Mesendoderm (in vitro differentiated cells): ENCODE data around the gene CABLES2.
A peak's percentile ranks its signal among the peaks of the same experiment; 100 is the strongest.

Source experiments
- DNase-seq: peaks from one replicate; pipeline ENCODE4 v3.0.0; 2013
- H2AK5ac ChIP-seq: 2 replicates; pipeline ENCODE4 v1.6.1; 2013; ENCODE audit warnings: low read length, inconsistent platforms
- H2BK120ac ChIP-seq: 2 replicates; pipeline ENCODE4 v1.6.1; 2013; ENCODE audit warnings: low read depth, mild to moderate bottlenecking, low read length, moderate library complexity, mixed read lengths
- H2BK15ac ChIP-seq: replicated peaks from 2 replicates; pipeline ENCODE4 v1.6.1; 2013; ENCODE audit warnings: low read depth, mild to moderate bottlenecking, moderate library complexity
- H2BK5ac ChIP-seq: 2 replicates; pipeline ENCODE4 v1.6.1; 2013; ENCODE audit warnings: low read length, inconsistent platforms
- H3K18ac ChIP-seq: 2 replicates; pipeline ENCODE4 v1.6.1; 2013; ENCODE audit warnings: mild to moderate bottlenecking, low read length, mixed read lengths
- H3K23ac ChIP-seq: one replicate; pipeline ENCODE4 v1.6.1; 2013; ENCODE audit warnings: low read length
- H3K27ac ChIP-seq: 2 replicates; pipeline ENCODE4 v1.5.1; 2013; ENCODE audit warnings: low read depth, mild to moderate bottlenecking, inconsistent platforms, low read length, moderate library complexity
- H3K27me3 ChIP-seq: 2 replicates; pipeline ENCODE4 v1.6.1; 2013; ENCODE audit warnings: low read length, control low read depth, mild to moderate bottlenecking, inconsistent platforms; ENCODE audit not compliant: insufficient read depth, poor library complexity
- H3K36me3 ChIP-seq: 2 replicates; pipeline ENCODE4 v1.6.1; 2013; ENCODE audit warnings: low read length, inconsistent platforms; ENCODE audit not compliant: control insufficient read depth, insufficient read depth
- H3K4ac ChIP-seq: one replicate; pipeline ENCODE4 v1.6.1; 2013; ENCODE audit warnings: low read depth, mild to moderate bottlenecking, low read length, moderate library complexity
- H3K4me1 ChIP-seq: 2 replicates; pipeline ENCODE4 v1.6.1; 2013; ENCODE audit warnings: low read depth, low read length, inconsistent platforms; ENCODE audit not compliant: control insufficient read depth
- H3K4me2 ChIP-seq: 2 replicates; pipeline ENCODE4 v1.6.1; 2013; ENCODE audit warnings: low read length
- H3K4me3 ChIP-seq: 2 replicates; pipeline ENCODE4 v1.5.1; 2013; ENCODE audit warnings: mild to moderate bottlenecking, low read length
- H3K56ac ChIP-seq: one replicate; pipeline ENCODE4 v1.6.1; 2013; ENCODE audit warnings: low read length
- H3K79me1 ChIP-seq: 2 replicates; pipeline ENCODE4 v1.6.1; 2013; ENCODE audit warnings: low read length, inconsistent platforms
- H3K79me2 ChIP-seq: 2 replicates; pipeline ENCODE4 v1.6.1; 2013; ENCODE audit warnings: mild to moderate bottlenecking, low read length; ENCODE audit not compliant: control insufficient read depth, insufficient read depth
- H3K9ac ChIP-seq: 2 replicates; pipeline ENCODE4 v1.6.1; 2013; ENCODE audit warnings: low read length, inconsistent platforms
- H4K5ac ChIP-seq: one replicate; pipeline ENCODE4 v1.6.1; 2013; ENCODE audit warnings: low read length
- H4K8ac ChIP-seq: one replicate; pipeline ENCODE4 v1.6.1; 2013; ENCODE audit warnings: low read depth, mild to moderate bottlenecking, control low read depth, low read length, moderate library complexity
- WGBS: extraction: QIAGEN DNeasy Blood & Tissue Kit; methylation state at CpG from one replicate; pipeline ENCODE4 v1.1.7; 2013; ENCODE audit warnings: low lambda C conversion rate, missing lambda C conversion rate; ENCODE audit not compliant: insufficient coverage; ENCODE audit errors: extremely low coverage; 5-methylcytosine and 5-hydroxymethylcytosine counted together

The CABLES2 gene

DNA sequence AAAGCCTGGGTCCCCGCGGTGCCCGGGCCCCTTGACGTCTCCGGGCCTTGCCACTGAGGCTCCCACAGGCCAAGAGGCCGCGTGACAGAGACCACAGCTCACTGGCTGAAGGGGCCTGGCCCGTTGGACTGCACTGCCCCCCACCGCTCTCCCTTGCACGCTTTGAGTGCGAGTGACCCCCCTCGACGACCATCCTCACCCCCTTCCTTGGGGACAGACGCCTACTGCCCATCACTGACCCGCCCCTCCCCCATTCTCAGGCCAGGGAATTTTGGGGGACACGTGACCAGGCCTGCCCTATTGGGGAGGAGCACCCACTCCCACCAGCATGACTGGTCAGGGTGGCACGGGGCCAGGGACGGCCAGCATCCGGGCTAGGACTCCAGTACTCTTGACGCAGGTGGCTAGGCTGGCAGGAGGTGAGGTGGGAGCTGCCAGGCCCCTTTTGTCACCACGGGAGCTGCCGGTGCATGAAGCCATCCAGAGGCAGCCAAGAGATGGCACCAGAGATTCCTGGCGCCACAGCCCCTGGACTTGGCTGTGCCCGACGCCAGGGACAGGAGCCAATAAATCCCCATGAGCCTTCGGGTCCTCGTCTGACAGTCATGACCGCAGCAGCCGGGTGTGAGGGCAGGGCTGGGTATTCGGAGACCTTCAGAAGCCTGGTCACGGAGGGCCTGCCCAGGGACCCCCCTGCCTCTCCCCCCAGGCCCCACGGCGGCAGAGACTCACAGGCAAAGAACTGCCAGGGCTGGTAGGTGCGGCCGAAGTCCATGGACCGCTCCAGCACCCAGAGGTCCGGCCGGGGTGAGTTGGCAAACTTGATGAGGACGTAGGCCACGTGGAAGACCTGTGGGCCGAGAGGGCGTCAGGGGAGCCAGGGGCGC lies 54.4 kb downstream of the CABLES2 start:
- H3K4me1 ChIP-seq: peaks cover 5% of the 10 kb centered on the region
- no peaks in the 10 kb centered on the region for H3K27me3 ChIP-seq
- no peak for DNase-seq
- no peak overlapping the region for H2BK5ac ChIP-seq
- no peak overlapping the region for H4K8ac ChIP-seq
- H3K9ac ChIP-seq: no peak overlapping the region
- no peak overlapping the region for H2AK5ac ChIP-seq
- no CpG with 5 or more reads among the region's 43 CpGs for WGBS
- no peak overlapping the region for H3K27ac ChIP-seq
- H3K4me2 ChIP-seq: no peak overlapping the region
- no peak overlapping the region for H2BK120ac ChIP-seq
- H4K5ac ChIP-seq: no peak overlapping the region
- peaks cover 22% of the 10 kb centered on the region for H3K79me2 ChIP-seq
- H3K79me1 ChIP-seq: peaks cover 2% of the 10 kb centered on the region
- H3K18ac ChIP-seq: no peak overlapping the region
- H2BK15ac ChIP-seq: no peak overlapping the region
- H3K23ac ChIP-seq: no peak overlapping the region
- H3K4me3 ChIP-seq: no peak overlapping the region
- H3K36me3 ChIP-seq: peaks cover 2% of the 10 kb centered on the region
- H3K56ac ChIP-seq: no peak overlapping the region
- H3K4ac ChIP-seq: no peak overlapping the region

DNA sequence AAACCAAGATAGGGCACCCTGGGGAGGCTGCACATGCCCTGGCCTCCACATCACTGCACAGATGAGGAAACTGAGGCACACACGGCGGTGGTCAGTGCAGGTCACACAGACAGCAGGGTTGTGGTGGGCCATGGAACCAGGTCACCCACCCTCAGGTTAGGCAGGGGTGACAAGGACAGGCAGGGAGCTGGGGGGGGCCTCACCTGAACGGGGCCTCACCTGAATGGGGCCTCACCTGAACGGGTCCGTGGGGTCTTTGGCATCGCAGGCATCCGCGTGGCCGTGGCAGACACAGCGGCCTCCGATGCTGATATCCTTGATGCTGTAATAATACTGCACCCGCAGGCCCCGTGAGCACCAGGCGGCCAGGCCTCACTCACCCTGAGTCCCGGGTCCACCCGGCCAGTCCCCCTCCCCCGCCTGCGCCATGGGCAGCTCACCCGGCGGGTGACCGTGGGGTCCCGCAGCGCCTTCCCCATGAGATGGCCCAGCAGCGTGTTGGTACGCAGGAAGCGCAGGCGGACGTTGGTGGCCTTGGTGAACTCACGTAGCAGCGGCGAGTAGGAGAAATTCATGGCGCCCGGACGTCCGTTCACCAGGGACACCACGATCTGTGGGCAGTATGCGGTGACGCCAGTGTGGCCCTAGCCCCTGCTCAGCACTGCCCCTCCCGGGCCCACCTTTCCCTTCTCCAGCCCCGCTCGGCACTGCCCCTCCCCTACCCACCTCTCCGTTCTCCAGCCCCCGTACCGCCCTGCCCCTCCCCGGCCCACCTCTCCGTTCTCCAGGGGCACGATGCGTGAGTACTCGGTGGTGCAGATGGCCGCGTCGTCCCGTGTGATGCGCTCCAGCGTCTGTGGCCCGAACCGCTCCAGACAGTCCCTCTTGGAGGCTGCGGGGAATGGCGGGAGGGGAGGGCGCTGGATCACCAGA lies 55.4 kb downstream of the CABLES2 start:
- WGBS: no CpG with 5 or more reads among the region's 60 CpGs
- Histone ChIP-seq H3K4me2 (no peak overlapping the region), H2BK5ac (no peak overlapping the region), H3K18ac (no peak overlapping the region), H2AK5ac (no peak overlapping the region), H3K4me1 (peaks cover 5% of the 10 kb centered on the region), H3K79me1 (peaks cover 2% of the 10 kb centered on the region), H3K23ac (no peak overlapping the region), H3K4me3 (no peak overlapping the region), H4K8ac (no peak overlapping the region), H3K27me3 (no peaks in the 10 kb centered on the region), H3K4ac (no peak overlapping the region), H3K56ac (no peak overlapping the region), H3K79me2 (peaks cover 14% of the 10 kb centered on the region), H2BK120ac (no peak overlapping the region), H3K27ac (no peak overlapping the region), H3K9ac (no peak overlapping the region), H3K36me3 (peaks cover 2% of the 10 kb centered on the region), H4K5ac (no peak overlapping the region), H2BK15ac (no peak overlapping the region)
- DNase-seq: no peak

DNA sequence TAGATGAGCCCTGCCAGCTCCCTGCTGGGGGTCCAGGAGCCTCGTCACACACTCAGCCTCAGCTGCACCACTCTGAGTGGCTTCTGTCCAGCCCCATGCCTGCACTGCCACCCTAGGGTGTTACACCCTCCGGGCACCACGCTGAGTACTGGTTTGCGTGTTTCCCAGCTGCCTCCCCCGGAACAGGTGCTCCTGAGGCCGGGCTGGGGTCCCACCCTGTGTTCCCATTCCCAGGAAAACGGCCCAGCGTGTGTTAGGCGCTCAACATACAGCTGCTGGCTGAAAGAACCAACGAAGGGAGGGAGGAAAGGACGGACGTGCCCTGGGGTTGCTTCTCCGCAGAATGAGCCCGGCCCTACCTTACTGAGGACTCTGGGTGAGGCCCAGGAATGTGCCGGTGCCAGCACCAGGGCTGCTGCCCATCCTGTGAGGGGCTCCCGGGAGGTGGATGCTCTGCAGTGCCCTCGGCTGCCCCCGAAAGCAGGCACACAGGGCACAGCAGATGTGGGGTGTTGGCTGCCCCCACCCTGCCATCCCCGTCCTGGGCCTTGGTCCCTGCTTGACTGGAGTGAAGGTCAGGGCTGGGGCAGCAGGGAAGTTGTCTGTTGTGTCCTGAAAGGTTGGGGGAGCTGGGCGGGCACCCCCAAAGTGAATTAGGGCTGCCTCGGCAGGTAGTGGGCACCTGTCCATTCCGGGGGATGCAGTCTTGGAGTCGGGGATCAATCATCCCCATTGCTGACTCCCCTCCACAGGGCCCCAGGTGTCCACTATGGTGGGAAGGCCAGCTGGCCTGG lies 56.3 kb downstream of the CABLES2 start:
- Histone ChIP-seq H2BK120ac (no peak overlapping the region), H3K79me2 (peaks cover 10% of the 10 kb centered on the region), H2BK5ac (no peak overlapping the region), H3K27me3 (no peaks in the 10 kb centered on the region), H3K56ac (no peak overlapping the region), H3K27ac (no peak overlapping the region), H3K9ac (no peak overlapping the region), H3K4ac (no peak overlapping the region), H2AK5ac (no peak overlapping the region), H3K4me2 (no peak overlapping the region), H3K23ac (no peak overlapping the region), H3K18ac (no peak overlapping the region), H3K36me3 (peaks cover 2% of the 10 kb centered on the region), H3K4me1 (peaks cover 3% of the 10 kb centered on the region), H4K5ac (no peak overlapping the region), H4K8ac (no peak overlapping the region), H3K4me3 (no peak overlapping the region), H3K79me1 (no peaks in the 10 kb centered on the region), H2BK15ac (no peak overlapping the region)
- no peak for DNase-seq
- WGBS: no CpG with 5 or more reads among the region's 23 CpGs

DNA sequence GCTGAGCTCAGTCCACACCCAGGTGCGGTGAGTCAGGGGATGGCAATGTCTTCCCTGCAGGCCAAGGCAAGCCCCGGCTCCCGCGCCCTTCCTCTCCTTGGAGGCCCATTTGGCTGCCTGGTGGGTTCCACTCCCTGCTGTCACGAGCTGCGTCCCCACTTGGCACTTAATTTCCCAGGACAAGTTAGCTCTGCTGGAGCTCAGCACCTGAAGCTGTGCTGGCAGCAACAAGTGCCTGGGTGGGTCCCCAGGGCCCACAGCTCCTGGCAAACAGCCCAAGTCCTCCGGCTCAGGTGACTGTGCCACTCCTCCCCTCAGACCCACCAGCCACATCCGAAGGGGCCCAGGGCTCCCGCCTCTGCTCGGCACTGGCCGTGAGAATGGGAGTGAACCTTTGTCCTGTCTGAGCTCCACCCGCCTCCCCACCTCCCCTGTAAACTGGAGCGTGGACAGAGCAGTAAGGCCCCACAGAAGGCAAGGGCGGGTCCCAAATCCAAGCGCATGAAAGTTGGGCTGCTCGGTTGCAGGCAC lies 56.9 kb downstream of the CABLES2 start:
- H3K23ac ChIP-seq: no peak overlapping the region
- no peak overlapping the region for H3K9ac ChIP-seq
- H4K8ac ChIP-seq: no peak overlapping the region
- no peak overlapping the region for H3K56ac ChIP-seq
- no peak overlapping the region for H3K4me3 ChIP-seq
- H3K4me2 ChIP-seq: no peak overlapping the region
- H3K18ac ChIP-seq: no peak overlapping the region
- no peak overlapping the region for H2AK5ac ChIP-seq
- H3K27me3 ChIP-seq: no peaks in the 10 kb centered on the region
- H3K36me3 ChIP-seq: peaks cover 2% of the 10 kb centered on the region
- peaks cover 2% of the 10 kb centered on the region for H3K4me1 ChIP-seq
- no peak overlapping the region for H3K4ac ChIP-seq
- H2BK15ac ChIP-seq: no peak overlapping the region
- H4K5ac ChIP-seq: no peak overlapping the region
- DNase-seq: peak; percentile 68
- no peak overlapping the region for H2BK5ac ChIP-seq
- H2BK120ac ChIP-seq: no peak overlapping the region
- no peak overlapping the region for H3K27ac ChIP-seq
- peaks cover 8% of the 10 kb centered on the region for H3K79me2 ChIP-seq
- no CpG with 5 or more reads among the region's 16 CpGs for WGBS
- no peaks in the 10 kb centered on the region for H3K79me1 ChIP-seq

DNA sequence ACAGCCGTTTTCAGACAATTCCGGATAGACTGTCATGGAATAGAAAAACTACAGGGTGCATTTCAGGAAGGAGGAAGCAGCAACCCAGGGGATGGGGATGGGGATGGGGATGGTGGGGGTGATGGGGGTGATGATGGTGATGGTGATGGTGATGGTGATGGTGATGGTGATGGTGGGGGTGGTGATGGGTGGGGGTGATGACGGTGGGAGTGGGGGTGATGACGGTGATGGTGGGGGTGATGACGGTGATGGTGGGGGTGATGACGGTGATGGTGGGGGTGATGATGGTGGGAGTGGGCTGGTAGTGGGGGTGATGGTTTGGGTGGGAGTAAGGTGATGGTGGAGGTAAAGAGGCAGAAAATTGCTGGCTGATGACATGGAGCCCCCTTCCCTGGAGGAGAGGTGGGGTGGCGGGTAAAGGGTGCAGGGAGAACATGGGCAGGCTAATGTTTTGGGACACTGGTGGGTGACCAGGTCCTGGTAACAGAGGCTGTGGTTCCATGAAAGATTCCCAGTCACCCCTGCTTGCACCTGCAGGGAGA lies 57.5 kb downstream of the CABLES2 start:
- no peak for DNase-seq

More for the DNA sequence above, 57.5 kb downstream of the CABLES2 start:
- no peak overlapping the region for H3K4me2 ChIP-seq
- H3K4ac ChIP-seq: no peak overlapping the region
- no peak overlapping the region for H4K5ac ChIP-seq
- H2AK5ac ChIP-seq: no peak overlapping the region
- no peak overlapping the region for H2BK120ac ChIP-seq
- no CpG with 5 or more reads among the region's 7 CpGs for WGBS
- H3K79me1 ChIP-seq: no peaks in the 10 kb centered on the region
- H3K56ac ChIP-seq: no peak overlapping the region
- no peak overlapping the region for H2BK5ac ChIP-seq
- H3K18ac ChIP-seq: no peak overlapping the region
- H3K4me3 ChIP-seq: no peak overlapping the region
- no peak overlapping the region for H2BK15ac ChIP-seq
- peaks cover 4% of the 10 kb centered on the region for H3K79me2 ChIP-seq
- no peak overlapping the region for H3K27ac ChIP-seq
- H3K27me3 ChIP-seq: no peaks in the 10 kb centered on the region
- H4K8ac ChIP-seq: no peak overlapping the region
- no peaks in the 10 kb centered on the region for H3K4me1 ChIP-seq
- no peak overlapping the region for H3K23ac ChIP-seq
- H3K36me3 ChIP-seq: peaks cover 2% of the 10 kb centered on the region
- no peak overlapping the region for H3K9ac ChIP-seq
